Loucy (cell line): ENCODE measurements around the gene ALAS1.

Source experiments
- H2AFZ ChIP-seq: fragments of 200-600 bp; sonication (generic); 2 replicates; pipeline ENCODE4 v1.6.0; 2016; ENCODE audit warnings: antibody characterized with exemption, mild to moderate bottlenecking, low read length, moderate library complexity
- H3F3A ChIP-seq: fragments of 200-600 bp; 2 replicates; pipeline ENCODE4 v1.6.0; 2016; ENCODE audit warnings: antibody characterized with exemption, low read depth, mild to moderate bottlenecking
- H3K27me3 ChIP-seq: fragments of 200-600 bp; sonication (generic); 2 replicates; pipeline ENCODE4 v1.6.1; 2014; ENCODE audit warnings: low read length, mild to moderate bottlenecking; ENCODE audit not compliant: insufficient read depth, poor library complexity, severe bottlenecking
- H3K36me3 ChIP-seq: fragments of 200-600 bp; sonication (generic); 2 replicates; pipeline ENCODE4 v1.6.1; 2016; ENCODE audit warnings: low read length; ENCODE audit not compliant: insufficient read depth
- H3K4me1 ChIP-seq: fragments of 200-600 bp; sonication (generic); 2 replicates; pipeline ENCODE4 v1.5.1; 2014; ENCODE audit warnings: low read length, mild to moderate bottlenecking; ENCODE audit not compliant: insufficient read depth, poor library complexity, severe bottlenecking
- H3K4me2 ChIP-seq: fragments of 200-600 bp; sonication (generic); 2 replicates; pipeline ENCODE4 v1.6.0; 2014; ENCODE audit warnings: antibody characterized with exemption, low read length, low read depth, mild to moderate bottlenecking; ENCODE audit not compliant: poor library complexity, severe bottlenecking
- H3K4me3 ChIP-seq: fragments of 200-600 bp; sonication (generic); 2 replicates; pipeline ENCODE4 v1.5.1; 2014; ENCODE audit warnings: low read length, mild to moderate bottlenecking, mixed read lengths; ENCODE audit not compliant: poor library complexity, severe bottlenecking
- H3K79me2 ChIP-seq: fragments of 200-600 bp; sonication (generic); 2 replicates; pipeline ENCODE4 v1.6.1; 2014; ENCODE audit warnings: low read length; ENCODE audit not compliant: insufficient read depth
- H3K9ac ChIP-seq: fragments of 200-600 bp; sonication (generic); 2 replicates; pipeline ENCODE4 v1.6.0; 2014; ENCODE audit warnings: mild to moderate bottlenecking, low read depth, low read length, moderate library complexity; ENCODE audit not compliant: poor library complexity, severe bottlenecking
- H3K9me2 ChIP-seq: fragments of 200-600 bp; sonication (generic); replicated peaks from 2 replicates; pipeline ENCODE4 v1.6.1; 2016; ENCODE audit warnings: low read depth, low read length, mixed read lengths
- H3K9me3 ChIP-seq: fragments of 200-600 bp; sonication (generic); 2 replicates; pipeline ENCODE4 v1.6.1; 2014; ENCODE audit warnings: mild to moderate bottlenecking, antibody characterized with exemption, low read length, low read depth; ENCODE audit not compliant: insufficient read depth
- H4K20me1 ChIP-seq: fragments of 200-600 bp; sonication (generic); 2 replicates; pipeline ENCODE4 v1.6.0; 2014; ENCODE audit warnings: antibody characterized with exemption, low read length, mild to moderate bottlenecking; ENCODE audit not compliant: insufficient read depth, poor library complexity, severe bottlenecking
- EZH2phosphoT487 ChIP-seq: fragments of 200-600 bp; IDR thresholded peaks from 2 replicates; pipeline ENCODE4 v1.6.1; 2018; ENCODE audit warnings: antibody characterized with exemption, mild to moderate bottlenecking, moderate library complexity, borderline replicate concordance
- TF ChIP-seq, protein P1 (sequence below): fragments of 200-600 bp; sonication (generic); conservative IDR thresholded peaks from 2 replicates; pipeline ENCODE4 v1.5.1; 2014; ENCODE audit warnings: mild to moderate bottlenecking, antibody characterized with exemption, low read length

Gene ALAS1

DNA sequence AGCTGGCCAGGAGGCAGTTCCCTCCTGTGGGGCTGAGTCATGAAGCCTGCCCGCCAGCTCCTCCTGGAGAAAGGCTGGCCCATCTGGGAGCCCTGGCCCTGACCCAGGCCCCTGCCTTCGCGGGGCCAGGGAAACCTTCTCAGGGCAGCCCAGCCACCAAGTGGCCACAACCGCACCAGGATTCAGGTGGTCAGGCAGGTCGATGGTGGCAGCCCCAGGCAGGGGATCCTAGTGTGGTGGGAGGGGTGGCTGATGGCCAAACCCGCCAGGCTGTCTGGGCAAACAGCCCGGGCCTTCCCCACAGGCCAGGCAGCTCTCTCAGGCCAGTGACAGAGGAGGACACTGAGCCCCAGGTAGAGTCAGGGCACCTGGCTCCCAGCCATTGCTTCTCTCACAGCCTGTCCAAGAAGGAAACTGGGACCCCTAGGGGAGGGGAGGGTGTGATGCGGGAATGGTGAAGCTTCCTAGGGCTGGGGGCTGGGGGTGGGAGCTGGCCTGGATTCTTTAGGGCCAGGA lies 39.8 kb downstream of the ALAS1 start:
- Histone ChIP-seq H3K36me3 (no peaks in the 10 kb centered on the region), H2AFZ (no peak overlapping the region), H4K20me1 (peaks cover 15% of the 10 kb centered on the region), H3K9me3 (no peaks in the 10 kb centered on the region), H3K4me2 (peak overlapping the region; percentile 94), H3K79me2 (peaks cover 54% of the 10 kb centered on the region), H3K4me1 (peaks cover 34% of the 10 kb centered on the region), H3K27me3 (no peaks in the 10 kb centered on the region), H3K4me3 (peak overlapping the region; percentile 99), H3K9me2 (no peaks in the 10 kb centered on the region), H3K9ac (peak overlapping the region; percentile 97), H3F3A (no peaks in the 10 kb centered on the region)
- TF ChIP-seq, protein P1, sequence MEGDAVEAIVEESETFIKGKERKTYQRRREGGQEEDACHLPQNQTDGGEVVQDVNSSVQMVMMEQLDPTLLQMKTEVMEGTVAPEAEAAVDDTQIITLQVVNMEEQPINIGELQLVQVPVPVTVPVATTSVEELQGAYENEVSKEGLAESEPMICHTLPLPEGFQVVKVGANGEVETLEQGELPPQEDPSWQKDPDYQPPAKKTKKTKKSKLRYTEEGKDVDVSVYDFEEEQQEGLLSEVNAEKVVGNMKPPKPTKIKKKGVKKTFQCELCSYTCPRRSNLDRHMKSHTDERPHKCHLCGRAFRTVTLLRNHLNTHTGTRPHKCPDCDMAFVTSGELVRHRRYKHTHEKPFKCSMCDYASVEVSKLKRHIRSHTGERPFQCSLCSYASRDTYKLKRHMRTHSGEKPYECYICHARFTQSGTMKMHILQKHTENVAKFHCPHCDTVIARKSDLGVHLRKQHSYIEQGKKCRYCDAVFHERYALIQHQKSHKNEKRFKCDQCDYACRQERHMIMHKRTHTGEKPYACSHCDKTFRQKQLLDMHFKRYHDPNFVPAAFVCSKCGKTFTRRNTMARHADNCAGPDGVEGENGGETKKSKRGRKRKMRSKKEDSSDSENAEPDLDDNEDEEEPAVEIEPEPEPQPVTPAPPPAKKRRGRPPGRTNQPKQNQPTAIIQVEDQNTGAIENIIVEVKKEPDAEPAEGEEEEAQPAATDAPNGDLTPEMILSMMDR = no peak
- TF ChIP-seq EZH2phosphoT487 = no peak

DNA sequence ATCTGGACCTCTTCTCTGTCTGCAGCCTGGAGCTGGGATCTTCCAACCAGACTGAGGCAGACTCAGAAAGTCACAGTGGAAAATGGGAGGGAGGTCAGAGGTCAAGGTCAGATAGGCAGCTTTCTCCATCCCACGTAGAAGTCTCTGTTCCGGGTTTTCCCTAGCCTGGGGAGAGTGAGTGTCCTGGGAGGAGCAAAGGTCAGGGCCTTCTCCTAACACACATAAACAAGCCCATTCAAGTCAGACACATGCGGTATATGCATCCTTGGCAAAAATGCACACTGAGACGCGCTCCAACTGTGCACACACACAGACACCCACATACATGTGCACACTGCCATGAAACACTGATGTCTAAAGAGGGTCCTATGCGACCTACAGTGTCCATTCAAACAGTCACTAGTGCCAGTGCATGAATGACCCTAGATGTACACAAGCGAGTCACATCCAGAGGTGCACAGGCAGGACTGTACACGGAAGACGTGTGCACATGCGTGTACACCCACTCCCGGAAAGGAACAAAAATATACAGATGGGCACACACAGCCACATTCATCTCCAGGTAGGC lies 40.3 kb downstream of the ALAS1 start:
- Histone ChIP-seq H3K4me2 (peak overlapping the region; percentile 94), H3K4me1 (peaks cover 34% of the 10 kb centered on the region), H3K9me3 (no peaks in the 10 kb centered on the region), H3F3A (no peaks in the 10 kb centered on the region), H3K79me2 (peaks cover 54% of the 10 kb centered on the region), H3K36me3 (no peaks in the 10 kb centered on the region), H2AFZ (peak overlapping the region; percentile 97), H3K4me3 (peak overlapping the region; percentile 99), H3K9me2 (no peaks in the 10 kb centered on the region), H3K9ac (peak overlapping the region; percentile 97), H4K20me1 (peaks cover 15% of the 10 kb centered on the region), H3K27me3 (no peaks in the 10 kb centered on the region)
- TF ChIP-seq, protein P1 = no peak
- TF ChIP-seq EZH2phosphoT487 = no peak

DNA sequence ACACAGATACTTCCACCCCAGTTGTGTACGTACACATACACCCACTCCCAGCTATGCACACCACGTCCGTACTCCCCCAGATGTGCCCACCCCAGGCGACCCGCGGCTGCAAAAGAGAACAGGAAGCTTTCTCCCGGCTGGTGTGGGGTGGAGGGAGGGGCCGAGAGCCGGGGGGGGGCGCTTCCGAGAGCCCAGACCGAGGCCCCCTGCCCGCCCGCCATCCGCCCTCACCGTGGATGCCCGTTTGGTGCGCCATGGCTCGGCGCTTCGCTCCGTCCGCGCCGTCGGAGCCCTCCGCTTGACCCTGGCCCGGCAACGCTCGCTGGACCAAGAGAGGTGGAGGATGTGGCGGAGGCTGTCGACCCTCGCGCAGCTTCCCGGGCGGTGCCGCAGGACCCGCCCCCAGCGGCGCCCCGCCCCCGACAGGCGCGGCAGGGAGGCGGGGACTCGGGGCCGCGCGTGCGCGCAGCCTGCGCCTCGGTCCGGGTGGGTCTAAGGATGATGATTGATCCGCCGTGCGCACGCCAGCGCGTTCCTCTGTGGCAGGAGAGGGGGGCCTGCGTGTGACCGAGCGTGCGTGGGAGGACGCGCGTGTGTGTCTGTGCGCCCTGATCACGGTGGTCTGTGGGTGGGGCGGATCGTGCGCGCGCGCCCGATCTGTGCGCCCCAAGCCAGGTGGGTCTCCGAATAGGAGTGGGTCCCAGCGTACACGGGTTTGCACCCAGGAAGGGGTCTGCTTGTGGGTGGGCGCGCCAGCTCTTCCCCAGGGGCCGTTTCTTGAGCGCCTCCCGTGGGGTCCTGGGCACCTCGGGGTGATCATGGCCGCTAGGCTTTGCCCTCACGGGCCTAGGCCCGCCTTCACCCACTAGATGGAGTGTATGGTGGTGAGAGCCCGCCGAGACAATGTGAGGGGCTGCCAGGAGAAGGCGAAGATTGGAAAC lies 41.1 kb downstream of the ALAS1 start, which contains the start of gene TWF2:
Gene TWF2, minus strand, starts transcription at position 398 of the 941 bp plus-strand sequence. Its CDS starts 142 bp downstream, at position 256.
- peak within 1 kb of the TSS; percentile 94 for H3K4me2 ChIP-seq
- TF ChIP-seq EZH2phosphoT487 = no peak
- TF ChIP-seq, protein P1 = peak; percentile 60
- peak within 1 kb of the TSS; percentile 97 for H2AFZ ChIP-seq
- H3K4me1 ChIP-seq = peaks cover 34% of the 10 kb centered on the region
- H3K36me3 ChIP-seq = no peaks in the 10 kb centered on the region
- peaks cover 15% of the 10 kb centered on the region for H4K20me1 ChIP-seq
- H3K9me3 ChIP-seq = no peaks in the 10 kb centered on the region
- no peaks in the 10 kb centered on the region for H3F3A ChIP-seq
- H3K9ac ChIP-seq = peak within 1 kb of the TSS; percentile 97
- H3K79me2 ChIP-seq = peaks cover 52% of the 10 kb centered on the region
- peak within 1 kb of the TSS; percentile 99 for H3K4me3 ChIP-seq
- no peaks in the 10 kb centered on the region for H3K27me3 ChIP-seq
- no peaks in the 10 kb centered on the region for H3K9me2 ChIP-seq
